ENCODE data around the gene PLA2G15. TPM values are rescaled to one million over a fixed set of nuclear protein-coding genes. Genes with fewer than 3 reads are reported as not detected.

PLA2G15 gene
- total and polyA plus RNA-seq, 2 of the 13 experiments (the other 11 are each of a cell fraction or from before 2014, with no cell fraction given) = 14.4 to 23.7 TPM

GRCh38 chr16:68267612-68268405 is 22.6 kb downstream of the PLA2G15 start (continued):
- TF ChIP-seq, protein P1, sequence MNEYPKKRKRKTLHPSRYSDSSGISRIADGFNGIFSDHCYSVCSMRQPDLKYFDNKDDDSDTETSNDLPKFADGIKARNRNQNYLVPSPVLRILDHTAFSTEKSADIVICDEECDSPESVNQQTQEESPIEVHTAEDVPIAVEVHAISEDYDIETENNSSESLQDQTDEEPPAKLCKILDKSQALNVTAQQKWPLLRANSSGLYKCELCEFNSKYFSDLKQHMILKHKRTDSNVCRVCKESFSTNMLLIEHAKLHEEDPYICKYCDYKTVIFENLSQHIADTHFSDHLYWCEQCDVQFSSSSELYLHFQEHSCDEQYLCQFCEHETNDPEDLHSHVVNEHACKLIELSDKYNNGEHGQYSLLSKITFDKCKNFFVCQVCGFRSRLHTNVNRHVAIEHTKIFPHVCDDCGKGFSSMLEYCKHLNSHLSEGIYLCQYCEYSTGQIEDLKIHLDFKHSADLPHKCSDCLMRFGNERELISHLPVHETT (CRISPR knock-in tag; conservative IDR thresholded peaks at IDR 0.05) = no peak
- TF ChIP-seq, protein P2, sequence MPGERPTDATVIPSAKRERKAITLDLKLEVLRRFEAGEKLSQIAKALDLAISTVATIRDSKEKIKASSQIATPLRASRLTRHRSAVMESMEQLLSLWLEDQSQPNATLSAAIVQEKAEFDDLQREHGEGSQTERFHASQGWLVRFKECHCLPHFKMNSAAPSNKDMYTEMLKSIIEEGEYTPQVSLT (CRISPR knock-in tag; IDR thresholded peaks at IDR 0.05; ENCODE audit: borderline replicate concordance, low read depth) = no peak
- TF ChIP-seq ZNF614 (CRISPR knock-in tag; IDR thresholded peaks at IDR 0.05; ENCODE audit: borderline replicate concordance) (no peak), ZBTB37 (CRISPR knock-in tag; IDR thresholded peaks at IDR 0.05) (no peak), ZNF772 (CRISPR knock-in tag; IDR thresholded peaks at IDR 0.05) (no peak), ZNF850 (CRISPR knock-in tag; conservative IDR thresholded peaks at IDR 0.05) (no peak), ZSCAN21 (CRISPR knock-in tag; IDR thresholded peaks at IDR 0.05; ENCODE audit: borderline replicate concordance) (no peak), ZNF383 (CRISPR knock-in tag; IDR thresholded peaks at IDR 0.05; ENCODE audit: borderline replicate concordance) (no peak), LCORL (IDR thresholded peaks at IDR 0.05) (no peak), LCORL (CRISPR knock-in tag; IDR thresholded peaks at IDR 0.05) (peak; percentile 15; the same call in 1 of the 2 replicates), ARID5B (CRISPR knock-in tag; IDR thresholded peaks at IDR 0.05) (0 out of 2 replicates have a peak, but pooled peaks have one; percentile 7), ZNF354B (CRISPR knock-in tag; IDR thresholded peaks at IDR 0.05) (no peak), SIX1 (CRISPR knock-in tag; IDR thresholded peaks at IDR 0.05; ENCODE audit: borderline replicate concordance) (0 out of 2 replicates have a peak, but pooled peaks have one; percentile 22), ADNP (CRISPR knock-in tag; IDR thresholded peaks at IDR 0.05) (no peak)
- TF ChIP-seq, protein P3, sequence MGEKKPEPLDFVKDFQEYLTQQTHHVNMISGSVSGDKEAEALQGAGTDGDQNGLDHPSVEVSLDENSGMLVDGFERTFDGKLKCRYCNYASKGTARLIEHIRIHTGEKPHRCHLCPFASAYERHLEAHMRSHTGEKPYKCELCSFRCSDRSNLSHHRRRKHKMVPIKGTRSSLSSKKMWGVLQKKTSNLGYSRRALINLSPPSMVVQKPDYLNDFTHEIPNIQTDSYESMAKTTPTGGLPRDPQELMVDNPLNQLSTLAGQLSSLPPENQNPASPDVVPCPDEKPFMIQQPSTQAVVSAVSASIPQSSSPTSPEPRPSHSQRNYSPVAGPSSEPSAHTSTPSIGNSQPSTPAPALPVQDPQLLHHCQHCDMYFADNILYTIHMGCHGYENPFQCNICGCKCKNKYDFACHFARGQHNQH (CRISPR knock-in tag; IDR thresholded peaks at IDR 0.05) = no peak
- TF ChIP-seq, protein P4, sequence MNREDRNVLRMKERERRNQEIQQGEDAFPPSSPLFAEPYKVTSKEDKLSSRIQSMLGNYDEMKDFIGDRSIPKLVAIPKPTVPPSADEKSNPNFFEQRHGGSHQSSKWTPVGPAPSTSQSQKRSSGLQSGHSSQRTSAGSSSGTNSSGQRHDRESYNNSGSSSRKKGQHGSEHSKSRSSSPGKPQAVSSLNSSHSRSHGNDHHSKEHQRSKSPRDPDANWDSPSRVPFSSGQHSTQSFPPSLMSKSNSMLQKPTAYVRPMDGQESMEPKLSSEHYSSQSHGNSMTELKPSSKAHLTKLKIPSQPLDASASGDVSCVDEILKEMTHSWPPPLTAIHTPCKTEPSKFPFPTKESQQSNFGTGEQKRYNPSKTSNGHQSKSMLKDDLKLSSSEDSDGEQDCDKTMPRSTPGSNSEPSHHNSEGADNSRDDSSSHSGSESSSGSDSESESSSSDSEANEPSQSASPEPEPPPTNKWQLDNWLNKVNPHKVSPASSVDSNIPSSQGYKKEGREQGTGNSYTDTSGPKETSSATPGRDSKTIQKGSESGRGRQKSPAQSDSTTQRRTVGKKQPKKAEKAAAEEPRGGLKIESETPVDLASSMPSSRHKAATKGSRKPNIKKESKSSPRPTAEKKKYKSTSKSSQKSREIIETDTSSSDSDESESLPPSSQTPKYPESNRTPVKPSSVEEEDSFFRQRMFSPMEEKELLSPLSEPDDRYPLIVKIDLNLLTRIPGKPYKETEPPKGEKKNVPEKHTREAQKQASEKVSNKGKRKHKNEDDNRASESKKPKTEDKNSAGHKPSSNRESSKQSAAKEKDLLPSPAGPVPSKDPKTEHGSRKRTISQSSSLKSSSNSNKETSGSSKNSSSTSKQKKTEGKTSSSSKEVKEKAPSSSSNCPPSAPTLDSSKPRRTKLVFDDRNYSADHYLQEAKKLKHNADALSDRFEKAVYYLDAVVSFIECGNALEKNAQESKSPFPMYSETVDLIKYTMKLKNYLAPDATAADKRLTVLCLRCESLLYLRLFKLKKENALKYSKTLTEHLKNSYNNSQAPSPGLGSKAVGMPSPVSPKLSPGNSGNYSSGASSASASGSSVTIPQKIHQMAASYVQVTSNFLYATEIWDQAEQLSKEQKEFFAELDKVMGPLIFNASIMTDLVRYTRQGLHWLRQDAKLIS (CRISPR knock-in tag; IDR thresholded peaks at IDR 0.05) = no peak

Measured in HepG2 (cell line).